Ascending aorta (tissue), 2 donors: Measurements from ENCODE around the gene OVCA2. TPM values are rescaled to one million over a fixed set of nuclear protein-coding genes. Genes with fewer than 3 reads are reported as not detected.

Experiments used
- DNase-seq, 2 donors: peaks; one replicate each; pipeline ENCODE4 v3.0.0-alpha.2; 2019; ENCODE audit warnings: low spot score in 2 of 2
- H3K27ac ChIP-seq, 2 donors: fragments of 200-600 bp; sonication (generic); one replicate each; pipeline ENCODE4 v1.5.1; 2016 to 2017; ENCODE audit warnings: mild to moderate bottlenecking in 1 of 2
- H3K27me3 ChIP-seq: fragments of 200-600 bp; sonication (generic); one replicate; pipeline ENCODE4 v1.5.1; 2017
- H3K36me3 ChIP-seq, 2 donors: fragments of 200-600 bp; sonication (generic); one replicate each; pipeline ENCODE4 v1.5.1; 2016
- H3K4me1 ChIP-seq, 2 donors: fragments of 200-600 bp; sonication (generic); one replicate each; pipeline ENCODE4 v1.5.1; 2016 to 2017; ENCODE audit warnings: mild to moderate bottlenecking in 1 of 2
- H3K4me3 ChIP-seq, 2 donors: fragments of 200-600 bp; sonication (generic); one replicate each; pipeline ENCODE4 v1.5.1; 2016 to 2017; ENCODE audit warnings: mild to moderate bottlenecking in 1 of 2
- H3K9me3 ChIP-seq, 2 donors: fragments of 200-600 bp; sonication (generic); one replicate each; pipeline ENCODE4 v1.5.1; 2016
- CTCF ChIP-seq, 3 experiments: fragments of 200-600 bp in 2 of 3; fragments of 450-650 bp in 1 of 3; sonication (generic) in 2 of 3; IDR thresholded peaks; one replicate each; pipeline ENCODE4 v1.5.1; 2016 to 2019; ENCODE audit warnings: antibody characterized with exemption in 3 of 3, mild to moderate bottlenecking in 1 of 3, moderate library complexity in 1 of 3
- intact Hi-C: fragments of 100-400 bp; cut with DNase I; formaldehyde crosslinking; loops from one replicate; pipeline ENCODE4 v1.15.1; 2023
- total RNA-seq: library from RNA; depleted of rRNA; stranded (reverse); fragments of >200 nt; gene quantifications from one replicate; pipeline ENCODE4 v1.1.0, GENCODE V29; 2016

OVCA2 gene
- total RNA-seq, 1 donor from 2014 or later: 71.3 TPM

- Histone ChIP-seq H3K27ac (no peak overlapping the region), H3K27me3 (no peaks in the 10 kb centered on the region), H3K9me3 (no peaks in the 10 kb centered on the region), H3K4me3 (no peak overlapping the region), H3K36me3 (no peaks in the 10 kb centered on the region), H3K4me1 (peaks cover 21 to 34% of the 10 kb centered on the region in 2 donors)
- intact Hi-C loops: loop anchor here (10.0 kb wide), 1 partner anchor 483 kb away; the partner anchor contains the start of gene PITPNA
- no peak for DNase-seq
- no peak for TF ChIP-seq CTCF (IDR thresholded peaks at IDR 0.05)
These were observed 5.8 kb downstream of the OVCA2 start for GRCh38 chr17:2047590-2047989.

- Histone ChIP-seq H3K4me3 (peak overlapping the region in 1 of 2 donors; percentile 97), H3K27me3 (no peaks in the 10 kb centered on the region), H3K4me1 (peaks cover 21 to 35% of the 10 kb centered on the region in 2 donors), H3K9me3 (no peaks in the 10 kb centered on the region), H3K27ac (no peak overlapping the region), H3K36me3 (no peaks in the 10 kb centered on the region)
- intact Hi-C loops: loop anchor here (10.0 kb wide), 1 partner anchor 484 kb away; the partner anchor contains the start of gene PITPNA
- no peak for TF ChIP-seq CTCF (IDR thresholded peaks at IDR 0.05)
- no peak for DNase-seq
These were observed 7.0 kb downstream of the OVCA2 start for GRCh38 chr17:2048805-2049204.

GRCh38 chr17:2049333-2050299 lies 7.8 kb downstream of the OVCA2 start:
- intact Hi-C loops: loop anchor here (10.0 kb wide), 2 partner anchors 345 to 485 kb away; partner anchors contain the start of gene PITPNA

GRCh38 chr17:2050300-2051060 lies 8.7 kb downstream of the OVCA2 start:
- H3K36me3 ChIP-seq: no peaks in the 10 kb centered on the region
- DNase-seq: no peak
- H3K9me3 ChIP-seq: no peaks in the 10 kb centered on the region
- H3K27ac ChIP-seq: no peak overlapping the region
- intact Hi-C loops: loop anchor here (10.0 kb wide), 1 partner anchor 344 kb away; no protein-coding TSS in a partner anchor
- peak overlapping the region; percentile 91 to 97 for H3K4me3 ChIP-seq
- no peak for TF ChIP-seq CTCF (IDR thresholded peaks at IDR 0.05)
- H3K4me1 ChIP-seq: peaks cover 30 to 38% of the 10 kb centered on the region in 2 donors
- no peaks in the 10 kb centered on the region for H3K27me3 ChIP-seq

More at GRCh38 chr17:2049333-2050299, 7.8 kb downstream of the OVCA2 start:
- H3K9me3 ChIP-seq: no peaks in the 10 kb centered on the region
- peaks cover 27 to 37% of the 10 kb centered on the region in 2 donors for H3K4me1 ChIP-seq
- no peaks in the 10 kb centered on the region for H3K36me3 ChIP-seq
- H3K27ac ChIP-seq: peak overlapping the region in 1 of 2 donors; percentile 22
- no peak for TF ChIP-seq CTCF (IDR thresholded peaks at IDR 0.05)
- H3K27me3 ChIP-seq: no peaks in the 10 kb centered on the region
- peak overlapping the region; percentile 91 to 97 for H3K4me3 ChIP-seq
- peak in 1 of 2 donors; percentile 94 for DNase-seq
